Myocyte (in vitro differentiated cells): ENCODE data around the gene DUS3L. TPM values are rescaled to one million over a fixed set of nuclear protein-coding genes. Genes with fewer than 3 reads are reported as not detected.

Experiments
- DNase-seq: peaks from one replicate; pipeline ENCODE4 v3.0.0-alpha.2; 2012; ENCODE audit warnings: low read depth
- total RNA-seq: library from RNA; depleted of rRNA; stranded (reverse); fragments of >200 nt; gene quantifications from 2 replicates; pipeline ENCODE4 v1.2.3, GENCODE V29; 2014

Gene DUS3L
- total RNA-seq, 1 donor from 2014 or later: 25.4 TPM

- DNase-seq: no peak
Observed at GRCh38 chr19:5823579-5824281, 32.8 kb upstream of the DUS3L start.

DNA sequence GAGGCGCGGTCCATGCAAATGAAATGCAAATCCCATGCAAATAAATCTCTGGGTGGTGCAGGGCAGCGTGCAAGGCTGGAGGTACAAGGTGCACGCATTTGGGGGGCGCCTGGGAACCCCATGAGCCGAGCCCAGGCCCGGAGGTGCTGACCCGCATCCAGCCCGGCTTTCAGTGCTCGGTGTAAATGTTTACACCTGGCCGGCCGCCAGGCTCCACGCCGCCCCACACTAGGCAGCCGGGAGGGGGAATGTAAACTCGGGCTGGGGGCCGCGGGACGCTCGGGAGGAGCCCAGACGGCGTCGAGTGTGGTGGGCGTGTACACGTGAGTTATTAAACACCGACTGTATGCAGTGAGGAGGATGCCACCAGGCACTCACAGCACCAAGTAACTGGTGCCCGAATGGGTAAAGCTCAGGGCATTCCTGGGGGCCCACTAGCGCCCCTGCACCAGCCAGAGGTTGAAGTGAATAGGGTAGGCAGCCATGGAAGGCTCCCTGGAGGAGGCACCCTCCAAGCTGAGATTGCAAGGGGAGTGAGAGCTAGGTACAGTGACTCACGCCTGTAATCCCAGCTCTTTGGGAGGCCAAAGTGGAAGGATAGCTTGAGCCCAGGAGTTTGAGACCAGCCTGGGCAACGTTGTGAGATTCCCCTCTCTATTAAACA is 31.4 kb upstream of the DUS3L start:
- no peak for DNase-seq

DNA sequence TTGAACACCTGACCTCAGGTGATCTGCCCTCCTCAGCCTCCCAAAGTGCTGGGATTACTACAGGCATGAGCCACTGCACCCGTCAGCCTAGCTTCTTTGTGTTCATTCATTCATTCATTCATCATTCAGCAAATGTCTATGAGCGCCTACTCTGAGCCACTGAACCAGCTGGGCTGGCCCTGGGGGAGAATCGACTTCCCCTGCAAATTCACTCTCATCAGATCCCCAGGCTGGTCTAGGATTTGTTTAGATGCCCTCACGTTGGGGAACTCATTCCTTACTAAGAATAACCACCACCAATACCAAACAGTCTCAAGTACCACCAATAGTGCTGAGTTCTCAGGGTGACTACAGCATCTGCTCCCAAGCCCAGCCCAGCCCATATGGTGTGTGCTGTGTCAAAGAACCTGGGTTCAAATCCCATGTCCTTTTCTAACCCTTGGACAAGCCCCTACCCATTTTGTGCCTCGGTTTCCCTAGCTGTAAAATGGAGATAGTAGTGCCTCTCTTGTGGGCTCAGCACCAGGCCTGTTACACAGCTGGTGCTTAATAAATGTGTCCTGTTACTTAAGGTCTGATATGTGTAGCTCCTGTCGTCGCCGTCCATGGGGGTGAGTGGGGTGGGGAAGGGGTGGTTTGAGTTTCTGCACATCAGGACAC is 30.7 kb upstream of the DUS3L start:
- DNase-seq: no peak

DNA sequence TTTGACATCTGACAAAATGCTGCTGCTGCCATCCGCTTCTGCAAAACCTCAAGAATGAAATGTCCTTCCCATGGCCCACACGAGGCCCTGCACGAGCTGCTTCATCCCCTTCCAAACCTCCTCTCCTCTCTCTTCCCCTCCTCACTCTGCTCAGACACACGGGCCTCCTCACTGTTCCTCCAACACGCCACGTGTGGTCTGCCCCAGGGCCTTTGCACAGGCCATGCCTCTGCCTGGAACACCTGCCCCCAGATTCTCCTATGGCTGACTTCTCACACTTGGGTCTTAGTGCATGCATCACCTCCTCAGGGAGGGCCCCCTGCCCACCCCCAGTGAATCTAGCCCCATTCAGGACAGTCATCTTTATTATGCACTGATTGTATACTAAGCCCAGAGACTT is 29.8 kb upstream of the DUS3L start:
- no peak for DNase-seq

DNA sequence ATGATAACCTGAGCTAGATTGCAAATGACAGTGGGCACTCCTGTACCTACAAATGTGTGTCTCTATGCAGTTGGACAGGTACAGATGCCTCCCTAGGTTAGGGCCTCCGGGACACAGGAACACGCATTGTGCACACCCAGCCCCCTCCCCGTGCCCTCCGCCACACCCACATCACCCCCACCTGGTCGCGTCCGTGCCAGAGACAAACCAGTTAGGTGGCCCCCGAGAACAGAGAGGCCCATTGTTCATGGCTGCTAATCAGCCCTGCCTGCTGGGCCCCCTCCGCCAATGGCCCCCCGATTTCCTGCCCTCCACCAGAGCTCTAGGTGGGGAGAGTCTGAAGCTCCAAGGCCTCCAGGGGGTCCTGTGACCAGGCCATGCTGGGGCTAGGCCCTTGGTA is 27.6 kb upstream of the DUS3L start:
- DNase-seq: no peak

GRCh38 chr19:5817218-5817617 is 26.3 kb upstream of the DUS3L start:
- no peak for DNase-seq

DNA sequence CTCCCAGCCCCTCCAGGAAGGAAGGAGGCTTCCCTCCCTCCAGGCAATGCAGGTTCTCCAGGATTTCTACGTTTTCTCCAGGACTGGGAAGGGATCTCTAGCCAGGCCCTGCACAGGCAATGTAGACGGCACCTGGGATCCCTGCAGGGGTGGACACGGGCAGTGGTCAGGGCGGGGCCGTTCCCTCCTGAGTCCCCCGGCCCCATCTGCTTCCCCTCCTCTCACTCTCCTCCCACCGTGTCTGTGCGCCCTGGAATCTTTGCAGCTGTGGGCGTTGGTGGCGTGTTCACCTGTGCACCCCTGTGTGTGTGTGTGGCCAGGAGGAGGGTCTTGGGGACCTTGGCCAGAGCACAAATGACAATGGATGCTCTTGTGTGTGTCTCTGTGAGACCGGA is 23.9 kb upstream of the DUS3L start:
- no peak for DNase-seq

DNA sequence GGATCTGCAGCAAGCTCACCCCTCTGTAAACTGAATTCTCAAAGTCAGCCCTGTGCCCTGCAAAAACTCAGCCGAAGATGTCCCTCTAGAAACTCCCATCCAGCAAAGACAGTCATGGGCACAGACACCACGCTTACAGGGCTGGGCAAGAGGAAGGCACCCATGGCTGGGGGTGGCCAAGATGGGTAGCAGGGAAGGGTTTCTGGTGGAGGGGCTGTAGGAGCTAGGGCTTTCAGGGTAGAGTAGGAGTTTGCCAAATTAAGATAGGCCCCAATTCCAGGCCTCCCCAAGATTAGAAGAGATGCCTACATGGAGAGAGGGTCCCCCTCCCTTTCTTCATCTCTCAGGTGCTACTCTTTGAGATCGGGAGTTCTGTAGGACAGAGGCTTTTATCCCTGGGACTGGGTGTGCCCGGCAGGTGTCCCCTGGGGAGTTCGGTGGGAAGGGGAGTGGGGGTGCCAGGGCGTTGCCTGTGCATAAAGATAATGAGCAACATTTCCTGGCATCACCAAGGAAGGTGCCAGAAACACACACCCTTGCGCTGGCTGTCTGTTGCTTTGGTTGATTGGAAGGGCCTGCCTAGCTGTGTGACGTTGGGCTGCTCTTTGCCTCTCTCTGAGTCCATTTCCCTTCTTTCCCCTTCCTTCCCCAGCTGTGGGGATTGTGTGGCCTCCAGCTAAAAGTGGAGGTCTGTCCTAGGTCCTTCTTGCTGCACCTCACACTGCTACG is 23.3 kb upstream of the DUS3L start:
- DNase-seq: no peak

GRCh38 chr19:5811117-5811516 is 20.2 kb upstream of the DUS3L start:
- DNase-seq: no peak

- DNase-seq: no peak
Observed at GRCh38 chr19:5809469-5809868, 18.5 kb upstream of the DUS3L start.

GRCh38 chr19:5809053-5809452 is 18.1 kb upstream of the DUS3L start:
- no peak for DNase-seq

DNA sequence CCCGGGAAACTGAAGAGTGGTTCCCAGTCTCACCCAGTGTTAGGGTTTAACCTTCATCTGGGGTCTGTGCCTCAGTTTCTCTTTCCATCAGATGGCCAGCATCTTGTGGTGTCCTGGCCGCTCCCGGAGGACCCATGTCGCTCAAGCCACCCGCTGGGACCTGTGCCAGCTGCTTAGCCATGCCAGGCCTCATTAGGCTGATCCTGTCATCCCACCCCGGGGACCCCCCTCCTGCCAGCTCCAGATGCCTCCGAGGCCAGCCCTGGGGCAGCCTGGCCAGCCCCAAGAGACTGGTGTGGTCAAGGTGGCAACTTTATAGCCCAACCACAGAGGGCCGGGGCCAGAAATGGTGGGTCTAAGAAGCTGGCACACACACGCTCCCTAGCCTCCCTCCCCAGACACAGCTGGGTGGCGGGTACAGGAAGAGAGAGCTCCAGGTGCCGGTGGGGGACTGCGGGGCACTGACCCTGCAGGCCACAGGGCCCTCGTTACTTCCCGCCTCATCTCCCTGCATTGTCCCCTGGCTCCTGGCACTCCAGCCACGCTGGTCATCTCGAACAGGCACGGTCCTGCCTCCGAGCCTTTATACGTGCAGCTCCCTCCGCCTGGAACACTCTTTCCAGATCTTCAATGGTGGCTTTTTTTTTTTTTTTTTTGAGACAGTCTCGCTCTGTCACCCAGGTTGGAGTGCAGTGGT is 17.3 kb upstream of the DUS3L start:
- no peak for DNase-seq

DNA sequence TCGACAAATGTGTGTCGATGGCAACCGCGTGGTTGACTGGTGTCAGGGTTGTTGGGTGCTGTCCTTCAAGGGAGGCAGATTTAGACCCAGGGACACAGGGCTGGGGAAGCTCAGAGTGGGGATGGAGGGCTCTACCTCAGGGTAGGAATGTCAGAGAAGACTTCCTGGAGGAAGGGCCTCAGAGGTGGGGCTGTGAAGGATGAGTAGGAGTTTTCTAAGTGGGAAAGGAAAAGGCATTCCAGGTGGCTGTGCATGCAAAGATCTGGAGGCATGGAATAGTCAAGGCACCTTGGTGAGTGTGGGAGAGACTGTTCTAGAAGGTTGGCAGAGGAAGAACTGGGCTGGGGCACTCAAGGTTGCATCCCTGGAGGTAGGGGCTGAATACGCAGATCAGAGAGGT is 15.9 kb upstream of the DUS3L start:
- no peak for DNase-seq

DNA sequence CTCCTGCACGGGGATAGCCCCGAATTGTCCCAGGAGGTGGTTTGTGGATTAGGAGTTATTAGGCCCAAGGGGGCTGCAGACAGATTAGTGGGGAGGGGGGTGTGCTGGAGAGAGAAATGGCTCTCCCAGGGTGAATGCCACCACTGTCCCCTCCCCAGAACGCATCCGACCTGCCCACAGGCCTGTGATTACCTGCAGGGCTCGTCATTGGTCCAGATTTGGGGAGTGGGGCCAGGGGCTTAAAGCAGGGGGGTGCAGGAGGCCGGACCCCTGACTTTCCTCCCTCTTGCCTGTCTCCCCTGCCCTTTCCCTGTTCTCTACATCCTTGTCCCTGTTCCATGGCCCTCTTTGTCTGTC is 15.1 kb upstream of the DUS3L start:
- no peak for DNase-seq

DNA sequence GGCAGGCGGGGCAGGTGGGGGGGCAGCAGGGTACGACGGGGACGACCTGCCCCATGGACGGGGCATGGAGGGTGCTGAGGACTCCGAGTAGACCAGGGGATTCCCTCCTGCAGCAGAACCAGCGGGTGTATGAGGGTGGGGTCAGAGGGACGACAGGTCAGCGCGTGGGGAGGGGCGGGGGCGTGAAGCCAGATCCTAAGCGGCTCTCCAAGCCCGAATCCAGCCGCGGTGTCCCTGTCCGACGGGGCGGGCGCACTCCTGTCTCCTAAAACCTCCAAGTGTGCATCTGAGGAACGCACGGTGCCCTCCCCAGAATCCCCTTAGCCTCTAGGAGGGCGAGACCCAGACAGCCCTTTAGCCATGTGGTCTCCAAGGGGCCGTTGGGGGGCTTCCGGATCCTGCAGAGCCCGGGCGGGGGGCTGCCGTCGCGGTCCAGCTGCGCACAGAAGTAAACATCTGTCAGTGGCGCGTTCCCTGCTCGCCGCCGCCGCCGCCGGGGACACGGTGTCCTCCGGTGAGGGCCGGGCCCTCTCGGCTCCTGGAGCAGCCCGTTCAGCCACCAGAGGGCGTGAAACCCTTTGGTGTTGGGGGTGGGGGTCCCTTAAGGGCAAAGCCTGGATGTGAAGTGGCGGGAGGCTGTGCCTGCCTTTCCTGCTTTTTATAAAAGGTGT is 14.6 kb upstream of the DUS3L start:
- peak; percentile 52 for DNase-seq

DNA sequence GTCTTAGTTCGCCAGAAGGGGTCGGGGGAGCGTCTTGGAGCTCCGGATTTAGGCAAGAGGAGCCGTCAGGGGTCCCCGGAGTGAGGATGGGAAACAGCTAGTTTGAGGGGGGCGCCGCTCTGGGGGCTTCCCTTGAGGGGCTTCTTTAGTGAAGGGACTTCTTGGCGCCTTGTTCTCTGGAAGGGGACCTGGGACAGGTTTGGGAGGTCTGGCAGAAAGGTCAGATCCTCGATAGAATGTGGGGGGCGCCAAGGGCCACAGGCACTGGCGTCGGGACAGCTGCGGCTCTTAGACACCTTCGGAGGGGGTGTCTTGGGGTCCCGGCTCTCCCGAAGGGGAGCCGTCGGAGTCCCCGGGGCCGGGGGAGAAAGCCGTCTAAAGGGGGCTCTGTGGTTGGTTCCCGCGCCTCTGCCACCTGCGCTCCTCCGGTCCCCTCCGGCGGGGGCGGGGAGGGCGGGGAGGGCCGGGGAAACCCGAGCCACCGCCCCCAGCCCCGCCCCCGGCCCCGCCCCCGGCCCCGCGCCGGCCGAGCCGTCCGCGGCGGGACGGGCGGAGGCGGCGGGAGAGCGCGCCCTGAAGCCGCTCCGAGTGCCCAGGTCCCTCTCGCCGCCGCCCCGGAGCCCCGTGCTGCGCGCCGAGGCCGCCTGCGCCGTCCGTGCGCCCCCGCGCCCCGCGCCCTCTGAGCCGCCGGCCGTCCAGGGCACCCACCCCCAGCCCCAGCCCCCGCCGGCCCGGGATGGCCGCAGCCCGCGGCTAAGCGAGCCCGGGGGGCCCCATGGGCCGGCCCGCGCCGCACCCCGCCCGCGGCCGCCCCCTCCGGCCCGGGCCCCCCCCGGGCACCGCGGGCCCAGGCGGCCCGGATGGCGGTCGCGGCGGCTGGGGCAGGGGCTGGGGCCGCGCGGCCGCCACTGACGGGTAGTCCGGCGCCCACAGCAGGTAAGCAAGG is 13.8 kb upstream of the DUS3L start, which contains the start of gene NRTN:
NRTN (plus strand) TSS at position 552 of the 946 bp plus-strand sequence. CDS start 19,099 bp downstream, outside the sequence.
- DNase-seq: no peak

DNA sequence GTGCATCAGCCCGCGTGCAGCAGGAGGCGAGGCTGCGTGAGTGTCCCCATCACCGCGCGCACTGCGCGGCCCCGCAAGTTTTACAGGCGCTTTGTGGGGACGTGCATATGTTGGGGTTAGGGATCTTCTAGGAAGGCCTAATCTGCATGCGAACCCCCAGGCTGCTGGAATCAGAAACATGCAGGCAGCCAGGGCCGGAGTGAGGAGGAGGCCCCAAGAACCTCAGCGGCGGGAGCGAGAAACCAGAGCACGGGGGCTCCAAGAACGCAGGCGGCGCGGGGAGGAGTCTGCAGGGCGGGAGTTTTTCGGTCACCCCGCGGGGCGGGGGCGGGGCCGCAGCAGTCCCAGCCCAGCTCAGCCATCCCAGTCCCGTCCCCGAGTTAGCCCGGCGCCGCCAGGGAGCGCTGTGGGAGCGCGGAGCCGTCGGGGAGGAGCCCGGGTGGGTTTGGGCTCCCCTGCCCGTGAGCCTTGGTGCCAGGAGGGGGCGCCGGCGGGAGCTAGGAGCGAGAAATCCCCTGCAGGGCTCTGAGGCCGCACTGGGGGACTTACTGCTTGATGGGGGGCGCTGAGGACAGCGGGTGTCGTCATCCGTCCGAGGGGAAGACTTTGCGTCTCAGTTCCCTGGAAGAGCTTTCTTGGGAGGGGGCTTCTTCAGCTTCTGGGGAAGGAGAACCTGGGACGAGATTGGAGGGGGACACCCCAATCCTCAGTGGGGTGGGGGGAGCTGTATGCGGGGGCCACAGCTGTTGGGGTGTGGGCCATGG is 13.0 kb upstream of the DUS3L start:
- peak; percentile 76 for DNase-seq

- DNase-seq: no peak
Observed at GRCh38 chr19:5803441-5803751, 12.4 kb upstream of the DUS3L start.
